Mesodermal cell (in vitro differentiated cells): Measurements from ENCODE around the gene C12orf76.
"Not testable (repeated sequence)": the region's sequence is repeated elsewhere in the genome, so short reads cannot be mapped to it uniquely, and the experiment has no call there.

Experiments used
- H3K27ac ChIP-seq: 2 replicates; pipeline ENCODE4 v1.7.0; 2013; ENCODE audit warnings: mild to moderate bottlenecking, low read depth, low read length, moderate library complexity; ENCODE audit not compliant: severe bottlenecking
- H3K36me3 ChIP-seq: 2 replicates; pipeline ENCODE4 v1.7.1; 2013; ENCODE audit warnings: mild to moderate bottlenecking, low read length, moderate library complexity; ENCODE audit not compliant: control insufficient read depth, insufficient read depth
- H3K4me1 ChIP-seq: one replicate; pipeline ENCODE4 v1.7.1; 2013; ENCODE audit warnings: mild to moderate bottlenecking, low read length; ENCODE audit not compliant: insufficient read depth, control insufficient read depth, poor library complexity, severe bottlenecking
- H3K4me3 ChIP-seq: 2 replicates; pipeline ENCODE4 v1.7.0; 2013; ENCODE audit warnings: low read length, control low read depth, mild to moderate bottlenecking; ENCODE audit not compliant: insufficient read depth, poor library complexity, severe bottlenecking; ENCODE audit errors: extremely low read depth
- H3K9me3 ChIP-seq: 2 replicates; pipeline ENCODE4 v1.7.1; 2013; ENCODE audit warnings: mild to moderate bottlenecking, low read length, moderate library complexity; ENCODE audit not compliant: control insufficient read depth
- WGBS, 2 experiments: methylation state at CpG; one replicate each; pipeline ENCODE4 v1.1.5; 2013; ENCODE audit warnings: missing lambda C conversion rate in 2 of 2; ENCODE audit not compliant: insufficient coverage in 2 of 2; 5-methylcytosine and 5-hydroxymethylcytosine counted together

Gene C12orf76

GRCh38 chr12:110020956-110021355 lies 27.4 kb downstream of the C12orf76 start:
- H3K4me1 ChIP-seq, result peaks cover 10% of the 10 kb centered on the region
- no peak overlapping the region for H3K27ac ChIP-seq
- no peak overlapping the region for H3K4me3 ChIP-seq
- peaks cover 57% of the 10 kb centered on the region for H3K36me3 ChIP-seq
- 95 to 97% methylated on average over 3 to 4 of the region's 4 CpGs for WGBS, 2 experiments
- H3K9me3 ChIP-seq, result no peaks in the 10 kb centered on the region

DNA sequence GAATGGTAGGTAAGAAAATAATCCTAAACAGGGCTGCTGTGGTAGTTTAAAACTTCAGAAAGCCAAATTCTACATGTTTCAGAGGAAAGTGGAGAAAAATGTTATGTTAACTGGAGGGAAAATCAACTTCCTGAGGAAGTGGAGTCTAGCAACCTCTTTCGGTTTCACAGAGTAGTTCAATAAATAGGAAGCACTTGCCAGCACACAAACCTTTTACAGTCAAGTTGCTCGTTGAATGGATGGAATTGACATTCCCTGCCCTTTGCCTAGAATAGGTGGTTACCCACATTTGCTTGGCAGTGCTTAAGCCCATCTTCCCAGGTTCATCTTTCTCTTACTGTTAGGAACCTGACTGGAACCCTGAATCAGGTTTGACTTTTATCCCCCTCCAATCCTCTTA lies 33.2 kb downstream of the C12orf76 start:
- no peaks in the 10 kb centered on the region for H3K4me1 ChIP-seq
- H3K4me3 ChIP-seq, result no peak overlapping the region
- no peaks in the 10 kb centered on the region for H3K9me3 ChIP-seq
- H3K36me3 ChIP-seq, result peaks cover 59% of the 10 kb centered on the region
- H3K27ac ChIP-seq, result no peak overlapping the region
- WGBS, 2 experiments, result 92 to 94% methylated on average over 2 of the region's 2 CpGs

DNA sequence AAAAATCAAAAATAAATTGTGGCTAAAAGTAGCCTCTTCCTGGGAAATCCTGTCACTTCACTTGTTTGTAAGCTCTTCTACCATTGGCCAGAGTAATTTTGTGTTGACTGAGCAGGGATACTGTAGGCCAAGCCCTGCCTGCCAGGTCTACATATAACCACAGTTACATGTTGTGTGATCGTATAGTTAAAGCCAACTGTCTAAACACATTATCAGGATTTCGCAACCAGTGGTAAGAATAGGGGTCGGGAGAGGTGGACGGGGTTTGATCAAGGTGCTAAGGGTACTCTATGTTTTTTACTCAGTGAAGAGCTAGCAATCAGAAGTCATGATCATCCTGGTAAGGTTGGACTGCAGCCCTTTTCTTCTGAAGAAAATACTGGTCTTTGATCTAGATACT lies 35.7 kb downstream of the C12orf76 start:
- WGBS, 2 experiments, result 78 to 94% methylated on average over 3 to 4 of the region's 4 CpGs
- no peaks in the 10 kb centered on the region for H3K4me1 ChIP-seq
- no peak overlapping the region for H3K4me3 ChIP-seq
- H3K36me3 ChIP-seq, result peaks cover 38% of the 10 kb centered on the region
- no peak overlapping the region for H3K27ac ChIP-seq
- no peaks in the 10 kb centered on the region for H3K9me3 ChIP-seq

- Histone ChIP-seq H3K4me1 (no peaks in the 10 kb centered on the region), H3K36me3 (peaks cover 38% of the 10 kb centered on the region), H3K9me3 (no peaks in the 10 kb centered on the region), H3K27ac (no peak overlapping the region), H3K4me3 (no peak overlapping the region)
- 95 to 98% methylated on average over 6 of the region's 6 CpGs for WGBS, 2 experiments
Observed at GRCh38 chr12:110012137-110012536, 36.2 kb downstream of the C12orf76 start.

DNA sequence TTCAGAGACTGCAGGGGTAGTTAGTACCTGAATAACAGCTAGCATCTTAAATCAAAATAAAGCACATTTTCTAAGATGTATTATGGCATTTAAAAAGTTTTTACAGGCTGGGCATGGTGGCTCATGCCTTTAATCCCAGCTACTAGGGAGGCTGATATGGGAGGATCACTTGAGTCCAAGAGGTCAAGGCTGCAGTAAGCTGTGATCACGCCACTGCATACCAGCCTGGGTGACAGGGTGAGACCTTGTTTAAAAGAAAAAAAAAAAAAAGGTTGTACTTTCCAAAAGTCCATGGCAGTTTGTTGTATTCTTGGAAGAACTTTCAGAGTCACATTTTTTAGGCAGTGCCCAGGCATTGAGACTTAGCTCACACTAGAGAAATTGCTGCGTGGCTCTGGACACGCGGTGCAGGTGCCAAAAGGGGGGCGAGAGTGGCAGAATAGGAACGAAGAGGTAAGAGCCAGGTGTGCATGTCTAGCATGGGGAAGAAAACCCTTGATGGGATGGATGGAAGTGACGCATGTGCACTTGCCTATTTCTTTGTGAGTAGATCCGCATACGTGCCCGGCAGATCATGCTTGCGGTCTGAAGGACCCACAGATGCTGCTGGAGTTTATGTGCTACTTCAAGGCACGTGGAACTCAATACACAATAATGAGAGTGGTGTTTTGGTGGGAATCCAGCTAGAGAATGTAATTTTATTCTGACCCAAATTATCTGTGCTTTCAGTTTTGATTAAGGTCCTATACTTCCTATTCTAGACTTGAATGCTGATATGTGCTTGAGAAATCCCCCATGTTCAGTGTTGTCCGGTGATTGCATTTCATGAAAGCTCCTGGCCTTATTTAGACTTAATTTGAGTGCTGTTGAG lies 37.2 kb downstream of the C12orf76 start:
- peaks cover 32% of the 10 kb centered on the region for H3K36me3 ChIP-seq
- H3K4me1 ChIP-seq, result no peaks in the 10 kb centered on the region
- no peak overlapping the region for H3K27ac ChIP-seq
- H3K4me3 ChIP-seq, result no peak overlapping the region
- no peaks in the 10 kb centered on the region for H3K9me3 ChIP-seq
- 94 to 95% methylated on average over 9 to 10 of the region's 13 CpGs for WGBS, 2 experiments

- H3K4me1 ChIP-seq, H3K9me3 ChIP-seq, H3K27ac ChIP-seq, H3K4me3 ChIP-seq: not testable (repeated sequence)
- H3K36me3 ChIP-seq, result peaks cover 25% of the 10 kb centered on the region
- WGBS, 2 experiments, result 74 to 98% methylated on average over 5 to 7 of the region's 15 CpGs
Observed at GRCh38 chr12:110008681-110009398, 39.5 kb downstream of the C12orf76 start.

DNA sequence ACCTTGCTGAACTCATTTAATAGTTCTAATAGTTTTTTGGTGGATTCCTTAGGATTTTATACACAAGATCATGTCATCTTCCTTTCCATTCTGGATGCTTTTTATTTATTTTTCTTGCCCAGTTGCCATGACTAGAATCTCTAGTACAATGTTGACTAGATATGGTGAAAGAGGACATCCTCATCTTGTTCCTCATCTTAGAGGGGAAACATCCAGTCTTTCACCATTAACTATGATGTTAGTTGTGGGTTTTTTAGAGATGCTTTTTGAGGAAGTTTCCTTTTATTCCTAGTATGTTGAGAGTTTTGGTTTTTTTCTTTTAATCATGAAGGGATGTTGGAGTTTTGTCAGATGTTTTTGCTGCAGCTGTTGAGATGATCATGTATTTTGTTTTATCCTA lies 40.4 kb downstream of the C12orf76 start:
- H3K36me3 ChIP-seq, result peaks cover 16% of the 10 kb centered on the region
- no peaks in the 10 kb centered on the region for H3K4me1 ChIP-seq
- H3K27ac ChIP-seq, result no peak overlapping the region
- H3K4me3 ChIP-seq, result no peak overlapping the region
- no peaks in the 10 kb centered on the region for H3K9me3 ChIP-seq

GRCh38 chr12:110006115-110006514 lies 42.2 kb downstream of the C12orf76 start:
- Histone ChIP-seq H3K27ac (no peak overlapping the region), H3K4me1 (no peaks in the 10 kb centered on the region), H3K4me3 (no peak overlapping the region), H3K36me3 (peaks cover 5% of the 10 kb centered on the region), H3K9me3 (no peaks in the 10 kb centered on the region)
- WGBS, 2 experiments, result 100% methylated on average over 1 of the region's 4 CpGs; no CpG with 5 or more reads in 1 of the 2 experiments

DNA sequence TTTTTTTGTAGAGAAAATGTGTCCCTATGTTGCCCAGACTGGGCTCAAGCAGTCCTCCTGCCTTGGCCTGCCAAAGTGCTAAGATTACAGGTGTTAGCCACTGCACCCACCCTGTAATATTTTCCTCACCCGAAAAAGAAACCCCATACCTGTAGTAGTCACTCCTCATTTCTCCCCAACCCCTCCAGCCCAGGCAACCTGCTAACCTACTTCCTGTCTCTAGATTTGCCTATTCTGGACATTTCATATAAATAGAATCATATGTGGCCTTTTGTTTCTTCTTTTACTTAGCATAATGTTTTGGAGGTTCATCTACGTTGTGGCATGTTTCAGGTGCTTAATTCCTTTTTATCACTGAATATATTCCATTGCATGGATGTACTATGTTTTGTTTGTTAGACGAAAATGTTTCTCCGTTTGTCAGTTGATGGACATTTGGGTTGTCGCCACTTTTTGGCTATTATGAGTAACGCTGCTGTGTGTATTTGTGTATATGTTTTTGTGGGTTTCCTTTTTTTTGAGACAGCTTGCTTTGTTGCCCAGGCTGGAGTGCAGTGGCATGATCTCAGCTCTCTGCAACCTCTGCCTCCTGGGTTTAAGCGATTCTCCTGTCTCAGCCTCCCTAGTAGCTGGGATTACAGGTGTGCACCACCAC lies 42.9 kb downstream of the C12orf76 start:
- Histone ChIP-seq H3K4me3 (no peak overlapping the region), H3K9me3 (no peaks in the 10 kb centered on the region), H3K27ac (no peak overlapping the region), H3K36me3 (peaks cover 5% of the 10 kb centered on the region), H3K4me1 (no peaks in the 10 kb centered on the region)
- WGBS, 2 experiments, result 98 to 100% methylated on average over 1 to 5 of the region's 7 CpGs

DNA sequence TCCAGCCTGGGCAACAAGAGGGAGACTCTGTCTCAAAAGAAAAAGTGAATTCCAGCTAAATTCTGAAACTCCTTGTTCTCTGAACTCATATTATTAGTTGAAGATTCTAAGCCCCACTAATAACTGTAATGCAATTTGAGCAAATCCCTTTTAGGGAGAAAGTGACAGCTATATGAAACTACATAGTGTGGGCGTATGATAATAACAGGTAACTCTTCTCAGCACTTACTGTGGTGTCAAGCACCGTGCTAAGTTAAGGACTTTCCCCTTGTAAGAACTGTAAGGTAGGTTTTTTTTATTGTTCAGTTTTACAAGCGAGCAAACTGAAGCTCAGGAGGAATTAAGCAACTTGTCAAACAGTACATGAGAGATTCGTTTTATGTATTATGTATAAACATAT lies 43.7 kb downstream of the C12orf76 start:
- Histone ChIP-seq H3K9me3 (no peaks in the 10 kb centered on the region), H3K4me1 (no peaks in the 10 kb centered on the region), H3K36me3 (peaks cover 5% of the 10 kb centered on the region), H3K27ac (no peak overlapping the region), H3K4me3 (no peak overlapping the region)
- WGBS, 2 experiments, result 100% methylated on average over 2 of the region's 4 CpGs; no CpG with 5 or more reads in 1 of the 2 experiments
